GM21423 (cell line): ENCODE measurements around the gene NPHP4.

Experiments
- ATAC-seq: cut with Tn5 transposase; IDR thresholded peaks from one replicate; pipeline ENCODE4 v1.9.1; 2021; ENCODE audit warnings: mild to moderate bottlenecking, moderate library complexity; ENCODE audit not compliant: unreplicated experiment

NPHP4 gene

GRCh38 chr1:5815716-5816115, 176.5 kb downstream of the NPHP4 start:
- no peak for ATAC-seq

- no peak for ATAC-seq
These were observed 177.0 kb downstream of the NPHP4 start for GRCh38 chr1:5815211-5815610.

DNA sequence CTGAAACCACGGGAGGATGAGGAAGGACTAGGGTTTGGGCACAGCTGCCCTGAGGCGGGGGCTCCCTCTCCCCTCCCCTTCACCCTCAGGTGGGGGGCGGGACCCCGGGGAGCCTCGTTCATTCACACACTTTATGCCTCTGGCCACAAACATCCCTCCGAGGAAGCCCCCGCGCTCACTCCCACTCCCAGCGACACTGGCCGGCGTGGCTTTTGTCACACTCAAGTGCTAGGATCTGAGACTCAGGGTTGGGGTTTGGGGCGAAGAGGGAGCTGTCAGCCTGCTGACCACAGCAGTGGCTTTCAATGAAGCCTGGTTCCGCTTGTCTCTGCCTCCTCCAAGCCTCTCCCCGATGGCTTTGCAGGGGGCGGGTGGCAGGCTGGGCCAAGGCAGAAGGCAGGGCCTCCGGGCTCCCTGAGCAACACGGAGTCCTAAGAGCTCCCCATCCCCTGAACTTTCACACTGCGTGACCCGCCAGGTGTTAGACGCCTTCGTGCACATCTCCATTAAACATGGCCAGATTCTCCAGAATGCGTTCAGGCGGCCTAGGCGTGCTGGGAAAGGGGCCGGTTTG, 178.1 kb downstream of the NPHP4 start:
- no peak for ATAC-seq

DNA sequence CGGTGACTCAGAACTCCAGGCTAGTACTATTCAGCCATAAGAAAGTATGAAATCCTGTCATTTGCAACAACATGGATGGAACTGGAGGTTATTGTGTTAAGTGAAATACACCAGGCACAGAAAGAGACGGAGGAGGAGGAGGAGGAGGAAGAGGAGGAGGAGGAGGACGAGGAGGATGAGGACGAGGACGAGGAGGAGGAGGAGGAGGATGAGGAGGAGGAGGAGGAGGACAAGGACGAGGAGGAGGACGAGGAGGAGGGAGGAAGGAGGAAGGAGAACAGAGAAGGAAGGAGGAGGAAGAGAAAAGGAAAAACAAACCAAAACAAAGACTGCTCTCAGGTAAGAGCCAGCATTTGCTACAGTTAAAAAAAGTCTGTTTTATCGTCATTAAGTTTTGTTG, 178.7 kb downstream of the NPHP4 start:
- no peak for ATAC-seq
